ENCODE data around the gene SLC22A2.

SLC22A2 gene

GRCh38 chr6:160261991-160262680 lies 3.5 kb upstream of the SLC22A2 start:
- no peak for DNase-seq (ENCODE audit: low read depth)
- no peak overlapping the region for H3K4me3 ChIP-seq (ENCODE audit: low read depth, low read length)
- in situ Hi-C loops (cut with HindIII; ENCODE audit: low sequenced_read_pairs), result loop anchor here (5.0 kb wide), 1 partner anchor 85 kb away; no protein-coding TSS in a partner anchor
- TF ChIP-seq CTCF (IDR thresholded peaks at IDR 0.05; ENCODE audit: low read depth, low read length, missing control alignments), result no peak

- no peak for TF ChIP-seq CTCF (IDR thresholded peaks at IDR 0.05; ENCODE audit: low read depth, low read length, missing control alignments)
- no peak overlapping the region for H3K4me3 ChIP-seq (ENCODE audit: low read depth, low read length)
- in situ Hi-C loops (cut with HindIII; ENCODE audit: low sequenced_read_pairs), result loop anchor here (5.0 kb wide), 1 partner anchor 84 kb away; no protein-coding TSS in a partner anchor
- DNase-seq (ENCODE audit: low read depth), result no peak
Observed at GRCh38 chr6:160260803-160261450, 2.3 kb upstream of the SLC22A2 start.

GRCh38 chr6:160260367-160260766 lies 1.7 kb upstream of the SLC22A2 start:
- in situ Hi-C loops (cut with HindIII; ENCODE audit: low sequenced_read_pairs), result loop anchor here (5.0 kb wide), 1 partner anchor 83 kb away; no protein-coding TSS in a partner anchor
- no peak for TF ChIP-seq CTCF (IDR thresholded peaks at IDR 0.05; ENCODE audit: low read depth, low read length, missing control alignments)
- DNase-seq (ENCODE audit: low read depth), result no peak
- no peak overlapping the region for H3K4me3 ChIP-seq (ENCODE audit: low read depth, low read length)

- no peak for TF ChIP-seq CTCF (IDR thresholded peaks at IDR 0.05; ENCODE audit: low read depth, low read length, missing control alignments)
- H3K4me3 ChIP-seq (ENCODE audit: low read depth, low read length), result no peak overlapping the region
- no peak for DNase-seq (ENCODE audit: low read depth)
- in situ Hi-C loops (cut with HindIII; ENCODE audit: low sequenced_read_pairs), result no loop called here
Observed at GRCh38 chr6:160259598-160259997, 977 bp upstream of the SLC22A2 start.

GRCh38 chr6:160259143-160259425 lies 463 bp upstream of the SLC22A2 start:
- no peak for TF ChIP-seq CTCF (IDR thresholded peaks at IDR 0.05; ENCODE audit: low read depth, low read length, missing control alignments)
- H3K4me3 ChIP-seq (ENCODE audit: low read depth, low read length), result no peak overlapping the region
- in situ Hi-C loops (cut with HindIII; ENCODE audit: low sequenced_read_pairs), result no loop called here
- no peak for DNase-seq (ENCODE audit: low read depth)

GRCh38 chr6:160256445-160256844 lies 2.2 kb downstream of the SLC22A2 start:
- no peak for DNase-seq (ENCODE audit: low read depth)
- H3K4me3 ChIP-seq (ENCODE audit: low read depth, low read length), result no peak overlapping the region
- no peak for TF ChIP-seq CTCF (IDR thresholded peaks at IDR 0.05; ENCODE audit: low read depth, low read length, missing control alignments)
- in situ Hi-C loops (cut with HindIII; ENCODE audit: low sequenced_read_pairs), result no loop called here
